ENCODE data around the gene SCAMP2. TPM values are rescaled to one million over a fixed set of nuclear protein-coding genes. Genes with fewer than 3 reads are reported as not detected.

The SCAMP2 gene
- total RNA-seq, 1 donor from 2014 or later, result 90.8 TPM

DNA sequence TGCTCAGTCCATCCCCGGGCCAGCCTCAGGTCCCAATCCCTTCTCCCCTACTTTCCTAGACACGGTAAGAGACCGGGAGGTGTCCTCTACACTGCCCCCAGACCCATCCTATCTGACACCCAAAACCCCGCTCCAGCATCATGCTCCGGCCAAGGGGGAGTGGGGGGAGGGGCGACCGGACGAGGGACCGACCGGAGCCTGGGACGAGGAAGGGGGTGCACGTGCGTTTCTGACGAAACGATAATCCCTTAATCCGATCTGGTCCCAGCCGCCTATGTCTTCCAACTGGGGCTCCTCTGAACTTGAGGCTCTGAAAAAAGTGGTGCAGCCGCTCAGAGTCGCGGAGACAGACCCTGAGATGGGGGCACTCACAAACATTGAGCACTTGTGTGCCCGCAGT lies 46.2 kb downstream of the SCAMP2 start:
- intact Hi-C loops (cut with DNase I), result no loop called here
- H3K27me3 ChIP-seq, result peaks cover 10% of the 10 kb centered on the region
- no peaks in the 10 kb centered on the region for H3K4me1 ChIP-seq
- no peak overlapping the region for H3K4me3 ChIP-seq
- no peak for DNase-seq (ENCODE audit: low spot score in 2 of 2)
- H3K36me3 ChIP-seq, result no peaks in the 10 kb centered on the region
- no peaks in the 10 kb centered on the region for H3K9me3 ChIP-seq
- H3K27ac ChIP-seq, result no peak overlapping the region
- no peak for TF ChIP-seq CTCF (IDR thresholded peaks at IDR 0.05)

- H3K27ac ChIP-seq, result no peak within 1 kb of the TSS
- H3K27me3 ChIP-seq, result peaks cover 10% of the 10 kb centered on the region
- no peaks in the 10 kb centered on the region for H3K4me1 ChIP-seq
- no peaks in the 10 kb centered on the region for H3K36me3 ChIP-seq
- no peak for TF ChIP-seq CTCF (IDR thresholded peaks at IDR 0.05)
- H3K9me3 ChIP-seq, result no peaks in the 10 kb centered on the region
- intact Hi-C loops (cut with DNase I), result no loop called here
- DNase-seq (ENCODE audit: low spot score in 2 of 2), result no peak
- no peak within 1 kb of the TSS for H3K4me3 ChIP-seq
These were observed 46.8 kb downstream of the SCAMP2 start, which contains the start of gene CPLX3 for GRCh38 chr15:74826364-74826819. TSS of gene CPLX3 (plus strand) at chr15:74826627. CDS start at chr15:74826704, 77 bp downstream.

DNA sequence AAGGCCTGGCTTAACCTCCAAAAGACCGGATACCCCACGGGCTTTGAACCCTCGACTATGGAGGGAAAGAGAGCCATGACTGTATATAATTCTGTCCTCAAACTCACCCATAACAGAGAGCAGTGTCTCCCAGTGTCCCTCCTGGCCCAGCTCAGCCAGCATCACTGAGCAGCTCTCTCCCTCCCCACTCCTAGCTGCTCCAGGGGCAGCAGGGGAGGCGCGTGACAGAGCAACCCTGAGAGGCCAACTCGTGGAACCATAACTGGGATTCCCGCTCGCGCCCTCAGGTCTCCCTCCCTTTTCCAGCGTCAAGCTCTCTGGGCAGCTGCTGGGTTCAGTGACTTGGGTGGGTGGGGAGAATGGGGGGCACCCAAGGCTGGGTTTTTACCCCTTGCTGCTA lies 47.3 kb downstream of the SCAMP2 start:
- intact Hi-C loops (cut with DNase I), result no loop called here
- Histone ChIP-seq H3K27ac (no peak overlapping the region), H3K27me3 (peaks cover 10% of the 10 kb centered on the region), H3K4me3 (no peak overlapping the region), H3K9me3 (no peaks in the 10 kb centered on the region), H3K4me1 (no peaks in the 10 kb centered on the region), H3K36me3 (no peaks in the 10 kb centered on the region)
- DNase-seq (ENCODE audit: low spot score in 2 of 2), result no peak
- TF ChIP-seq CTCF (IDR thresholded peaks at IDR 0.05), result no peak

- intact Hi-C loops (cut with DNase I), result no loop called here
- no peak for TF ChIP-seq CTCF (IDR thresholded peaks at IDR 0.05)
- H3K27ac ChIP-seq, result no peak overlapping the region
- no peaks in the 10 kb centered on the region for H3K4me1 ChIP-seq
- H3K36me3 ChIP-seq, result no peaks in the 10 kb centered on the region
- no peak overlapping the region for H3K4me3 ChIP-seq
- DNase-seq (ENCODE audit: low spot score in 2 of 2), result no peak
- no peaks in the 10 kb centered on the region for H3K9me3 ChIP-seq
- peaks cover 10% of the 10 kb centered on the region for H3K27me3 ChIP-seq
These were observed 48.2 kb downstream of the SCAMP2 start for GRCh38 chr15:74824976-74825375.

DNA sequence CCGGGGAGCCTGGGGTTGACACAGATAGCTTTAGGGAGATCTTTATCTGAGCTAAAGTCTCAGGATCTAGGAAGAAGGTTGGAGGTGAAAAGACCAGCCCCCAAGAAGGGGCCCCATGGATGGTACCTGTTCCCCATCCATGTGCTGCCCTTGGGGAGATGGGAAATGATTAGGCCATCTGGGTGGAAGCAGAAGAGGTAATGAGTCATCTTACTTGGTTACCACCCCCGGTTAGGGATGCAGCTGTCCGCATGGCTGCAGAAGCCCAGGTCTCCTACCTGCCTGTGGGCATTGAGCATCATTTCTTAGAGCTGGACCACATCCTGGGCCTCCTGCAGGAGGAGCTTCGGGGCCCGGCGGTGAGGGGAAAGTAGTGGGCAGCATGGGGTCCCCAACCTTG lies 49.8 kb downstream of the SCAMP2 start:
- peaks cover 3% of the 10 kb centered on the region for H3K27me3 ChIP-seq
- no peaks in the 10 kb centered on the region for H3K36me3 ChIP-seq
- no peak for DNase-seq (ENCODE audit: low spot score in 2 of 2)
- TF ChIP-seq CTCF (IDR thresholded peaks at IDR 0.05), result no peak
- no peaks in the 10 kb centered on the region for H3K9me3 ChIP-seq
- intact Hi-C loops (cut with DNase I), result no loop called here
- H3K27ac ChIP-seq, result no peak overlapping the region
- no peak overlapping the region for H3K4me3 ChIP-seq
- H3K4me1 ChIP-seq, result no peaks in the 10 kb centered on the region

- H3K4me3 ChIP-seq, result no peak overlapping the region
- no peaks in the 10 kb centered on the region for H3K36me3 ChIP-seq
- H3K27me3 ChIP-seq, result no peaks in the 10 kb centered on the region
- H3K4me1 ChIP-seq, result no peaks in the 10 kb centered on the region
- DNase-seq (ENCODE audit: low spot score in 2 of 2), result no peak
- H3K9me3 ChIP-seq, result no peaks in the 10 kb centered on the region
- TF ChIP-seq CTCF (IDR thresholded peaks at IDR 0.05), result no peak
- H3K27ac ChIP-seq, result no peak overlapping the region
- intact Hi-C loops (cut with DNase I), result no loop called here
These were observed 50.9 kb downstream of the SCAMP2 start for GRCh38 chr15:74822233-74822632.
